Epithelial cell of esophagus (primary cell): ENCODE data around the gene RAB3GAP2.
A peak's percentile ranks its signal among the peaks of the same experiment; 100 is the strongest.

Experiments
- DNase-seq: peaks from one replicate; pipeline ENCODE4 v3.0.0; 2010; ENCODE audit warnings: low read depth
- H3K4me3 ChIP-seq: 2 replicates; pipeline ENCODE4 v1.5.1; 2011; ENCODE audit warnings: mild to moderate bottlenecking, low read length, control low read depth
- TF ChIP-seq, protein P1 (sequence below): IDR thresholded peaks from 2 replicates; pipeline ENCODE4 v1.5.1; 2011; ENCODE audit warnings: low read depth, mild to moderate bottlenecking, low read length, control low read depth, inconsistent platforms; ENCODE audit not compliant: insufficient read depth; ENCODE audit errors: missing control alignments

Gene RAB3GAP2

DNA sequence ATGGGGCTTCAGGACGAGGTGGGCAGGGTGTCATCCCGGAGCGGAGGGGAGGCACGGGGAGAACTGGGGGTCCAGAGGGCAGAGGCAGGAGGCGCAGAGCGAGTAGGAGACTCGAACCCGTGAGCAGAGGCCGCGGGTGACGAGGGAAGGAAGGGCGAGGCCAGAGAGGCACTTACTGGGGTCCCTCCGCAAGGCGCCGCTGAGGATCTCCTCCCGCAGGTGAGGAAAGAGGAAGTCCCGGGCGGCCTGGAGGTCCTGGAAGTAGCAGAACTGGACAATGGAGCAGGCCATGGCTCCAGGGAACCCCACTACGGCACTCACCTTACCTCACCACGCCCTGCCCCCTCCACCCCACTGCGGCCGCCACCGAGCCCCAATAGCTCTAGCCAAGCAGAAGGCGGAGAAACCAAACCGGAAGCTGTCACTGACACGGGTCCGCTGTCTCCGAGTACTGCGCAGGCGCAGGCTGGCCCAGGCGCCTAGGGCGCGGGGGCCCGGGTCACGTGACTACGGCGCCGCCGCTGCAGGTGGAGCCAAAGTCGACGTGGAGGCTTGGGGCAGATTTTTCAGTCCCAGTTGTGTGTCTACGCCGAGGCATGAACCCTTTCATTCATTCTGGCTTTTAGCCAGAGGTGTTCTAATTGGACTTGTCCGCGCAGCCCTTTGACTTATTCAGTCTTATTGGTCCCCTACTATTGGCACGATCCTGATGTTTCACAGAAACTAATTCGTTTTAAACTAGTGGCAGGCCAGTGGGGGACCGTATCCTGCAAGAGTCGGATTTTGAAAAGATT lies at the start of gene RAB3GAP2:
TSS of gene RAB3GAP2 (minus strand) at position 407 of the 794 bp plus-strand sequence. CDS start at position 291, 116 bp downstream.
- peak within 1 kb of the TSS; percentile 92 for H3K4me3 ChIP-seq
- TF ChIP-seq, protein P1, sequence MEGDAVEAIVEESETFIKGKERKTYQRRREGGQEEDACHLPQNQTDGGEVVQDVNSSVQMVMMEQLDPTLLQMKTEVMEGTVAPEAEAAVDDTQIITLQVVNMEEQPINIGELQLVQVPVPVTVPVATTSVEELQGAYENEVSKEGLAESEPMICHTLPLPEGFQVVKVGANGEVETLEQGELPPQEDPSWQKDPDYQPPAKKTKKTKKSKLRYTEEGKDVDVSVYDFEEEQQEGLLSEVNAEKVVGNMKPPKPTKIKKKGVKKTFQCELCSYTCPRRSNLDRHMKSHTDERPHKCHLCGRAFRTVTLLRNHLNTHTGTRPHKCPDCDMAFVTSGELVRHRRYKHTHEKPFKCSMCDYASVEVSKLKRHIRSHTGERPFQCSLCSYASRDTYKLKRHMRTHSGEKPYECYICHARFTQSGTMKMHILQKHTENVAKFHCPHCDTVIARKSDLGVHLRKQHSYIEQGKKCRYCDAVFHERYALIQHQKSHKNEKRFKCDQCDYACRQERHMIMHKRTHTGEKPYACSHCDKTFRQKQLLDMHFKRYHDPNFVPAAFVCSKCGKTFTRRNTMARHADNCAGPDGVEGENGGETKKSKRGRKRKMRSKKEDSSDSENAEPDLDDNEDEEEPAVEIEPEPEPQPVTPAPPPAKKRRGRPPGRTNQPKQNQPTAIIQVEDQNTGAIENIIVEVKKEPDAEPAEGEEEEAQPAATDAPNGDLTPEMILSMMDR = no peak
- peak; percentile 94 for DNase-seq

DNA sequence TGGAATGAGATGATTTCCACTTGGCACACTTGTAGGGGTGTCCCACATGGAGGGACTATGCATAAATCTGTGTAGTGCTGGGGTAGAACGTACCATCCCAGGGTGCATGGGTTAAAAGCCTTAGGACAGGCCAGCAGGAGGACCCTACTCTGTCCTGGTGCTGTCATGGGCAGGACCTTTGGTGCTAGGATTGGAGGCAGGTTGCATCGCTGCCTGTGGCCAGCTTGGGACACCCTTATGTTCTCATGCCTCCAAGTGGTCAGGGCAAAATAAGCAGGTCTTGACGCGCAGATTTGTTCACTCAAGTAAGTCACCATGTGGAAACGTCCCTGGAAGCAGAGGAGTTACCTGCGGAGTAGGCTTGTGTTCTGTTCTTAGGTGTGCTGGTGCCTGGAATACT lies 49.5 kb upstream of the RAB3GAP2 start:
- TF ChIP-seq, protein P1 = no peak
- DNase-seq = no peak
- no peak overlapping the region for H3K4me3 ChIP-seq

DNA sequence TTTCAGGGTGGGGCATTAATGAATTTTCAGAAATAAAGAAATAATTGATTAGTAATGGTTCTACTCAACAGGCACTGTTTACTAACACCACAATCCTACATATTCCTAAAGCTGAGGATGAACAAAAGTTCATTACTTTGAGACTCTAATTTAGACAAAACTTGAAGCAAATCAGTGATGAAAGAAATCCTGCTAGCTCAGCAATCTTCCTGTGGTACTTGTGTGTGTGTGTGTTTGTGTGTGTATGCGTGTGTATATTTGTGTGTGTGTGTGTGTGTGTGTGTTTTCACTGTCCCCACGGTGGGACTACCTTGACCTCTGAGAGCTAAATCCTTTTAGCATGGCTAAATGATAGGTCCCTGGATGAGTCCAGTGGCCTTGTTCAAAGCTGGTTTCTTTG lies 48.5 kb upstream of the RAB3GAP2 start:
- no peak overlapping the region for H3K4me3 ChIP-seq
- DNase-seq = no peak
- TF ChIP-seq, protein P1 = no peak

DNA sequence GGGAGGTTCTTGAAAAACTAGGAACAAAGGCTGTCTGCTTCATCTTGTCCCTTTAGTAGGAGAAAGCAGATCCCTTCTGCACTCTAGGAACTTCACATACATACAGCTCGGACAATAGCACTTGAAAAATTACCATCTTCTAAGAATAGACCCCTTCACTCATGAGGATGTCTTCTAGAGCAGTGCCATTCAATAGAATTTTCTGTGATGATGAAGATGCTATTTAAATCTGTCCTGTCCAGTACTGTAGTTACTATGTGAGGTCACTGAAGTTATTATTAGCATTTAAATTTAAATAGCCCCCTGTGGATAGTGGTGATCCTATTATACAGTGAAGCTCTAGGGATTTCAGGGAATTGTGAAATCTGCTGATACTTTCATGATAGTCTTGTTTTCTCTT lies 46.4 kb upstream of the RAB3GAP2 start:
- TF ChIP-seq, protein P1 = no peak
- no peak for DNase-seq
- no peak overlapping the region for H3K4me3 ChIP-seq

DNA sequence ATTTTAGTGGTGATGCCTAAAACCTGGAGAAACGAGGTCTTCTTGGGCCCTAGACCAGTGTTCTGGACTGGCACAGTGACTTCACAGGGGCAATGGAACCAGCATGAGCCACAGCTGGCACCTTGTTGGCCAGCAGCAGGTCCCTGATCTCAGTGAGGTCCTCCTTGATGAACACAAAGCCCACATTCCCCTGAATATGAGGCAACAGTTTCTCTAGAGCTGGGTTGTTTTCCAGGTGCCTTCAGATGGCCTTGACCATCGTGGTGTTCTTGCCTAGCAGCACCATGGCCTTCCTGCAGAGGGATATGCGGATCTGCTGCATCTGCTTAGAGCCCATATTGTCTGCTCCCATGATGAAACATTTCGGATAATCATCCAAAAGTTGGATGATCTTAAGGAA lies 44.9 kb upstream of the RAB3GAP2 start:
- TF ChIP-seq, protein P1 = no peak
- no peak for DNase-seq
- H3K4me3 ChIP-seq = no peak overlapping the region

- no peak for DNase-seq
- TF ChIP-seq, protein P1 = no peak
- H3K4me3 ChIP-seq = no peak overlapping the region
These were observed 44.1 kb upstream of the RAB3GAP2 start for GRCh38 chr1:220316305-220316704.

DNA sequence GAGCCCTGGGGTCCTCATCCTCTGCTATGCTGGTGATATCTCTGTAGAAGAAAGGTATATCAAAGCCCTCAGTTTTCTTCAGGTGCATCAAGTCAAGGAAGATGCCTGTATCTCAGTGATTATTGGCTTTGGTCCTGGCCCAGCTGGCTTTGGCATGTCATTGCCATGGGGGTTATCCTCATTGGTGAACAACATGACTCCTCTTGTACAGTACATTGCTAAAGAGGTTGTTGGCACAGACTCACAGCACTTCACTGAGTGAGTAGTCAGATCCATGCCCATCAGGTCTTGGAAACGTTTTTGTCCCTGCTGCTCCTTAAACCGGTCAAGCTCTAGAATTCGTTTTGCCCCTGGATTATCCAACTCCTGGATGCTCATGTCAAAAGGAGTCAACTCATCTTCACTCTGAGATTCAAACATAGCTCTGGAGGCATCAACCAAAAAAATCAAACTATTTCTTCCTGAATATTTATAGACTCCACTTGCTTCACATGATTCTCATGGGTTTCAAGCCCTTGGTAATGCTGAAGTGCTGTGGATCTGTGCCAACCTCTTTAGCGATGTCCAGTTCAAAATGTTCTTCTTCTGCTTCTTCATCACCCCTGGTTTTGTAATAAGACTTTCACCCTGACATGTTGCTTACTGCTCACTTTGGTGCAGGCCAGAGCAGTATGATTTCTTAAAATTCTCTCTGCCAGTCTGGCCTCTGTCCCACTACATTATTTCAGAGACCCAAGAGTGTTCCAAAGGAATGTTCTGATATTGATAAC lies 43.0 kb upstream of the RAB3GAP2 start:
- TF ChIP-seq, protein P1 = no peak
- no peak overlapping the region for H3K4me3 ChIP-seq
- peak; percentile 79 for DNase-seq
